H7 (cell line): ENCODE data around the gene RUBCNL. TPM values are rescaled to one million over a fixed set of nuclear protein-coding genes. Genes with fewer than 3 reads are reported as not detected.

Experiments used
- DNase-seq: peaks from one replicate; pipeline ENCODE4 v3.0.0; 2012
- H3K27me3 ChIP-seq: 2 replicates; pipeline ENCODE4 v1.6.0; 2011; ENCODE audit warnings: mild to moderate bottlenecking, low read length; ENCODE audit not compliant: control insufficient read depth, insufficient read depth
- H3K36me3 ChIP-seq: replicated peaks from 2 replicates; pipeline ENCODE4 v1.5.1; 2011; ENCODE audit warnings: low read length; ENCODE audit not compliant: control insufficient read depth, insufficient read depth
- H3K4me3 ChIP-seq: 2 replicates; pipeline ENCODE4 v1.5.1; 2011; ENCODE audit warnings: low read depth, mild to moderate bottlenecking, control low read depth, low read length, moderate library complexity; ENCODE audit not compliant: insufficient read depth
- total RNA-seq: library from RNA; depleted of rRNA; stranded (reverse); fragments of >200 nt; shearing (Covaris generic); gene quantifications from 2 replicates; pipeline ENCODE4 v1.2.3, GENCODE V29; 2014

RUBCNL gene
- total RNA-seq, 1 experiment from 2014 or later, result 3.2 TPM

DNA sequence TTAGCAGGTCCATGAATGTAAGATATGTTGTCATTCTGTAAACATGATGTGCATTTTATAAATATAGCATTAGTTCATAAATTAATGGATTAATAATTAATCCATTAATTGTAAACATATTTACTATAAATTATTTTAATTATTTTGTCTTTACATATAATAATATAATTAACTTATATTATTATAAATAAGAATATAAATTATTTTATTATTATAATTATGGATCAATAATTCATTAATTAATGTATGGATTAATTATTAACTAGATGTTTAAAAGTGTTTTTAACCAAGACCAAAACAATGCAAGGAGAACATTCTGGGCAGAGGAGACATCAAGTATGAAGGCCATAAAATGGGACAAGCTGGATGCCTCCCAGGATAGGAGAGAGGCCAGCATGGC, 72.0 kb downstream of the RUBCNL start:
- no peak overlapping the region for H3K4me3 ChIP-seq
- H3K27me3 ChIP-seq, result no peaks in the 10 kb centered on the region
- no peaks in the 10 kb centered on the region for H3K36me3 ChIP-seq
- DNase-seq, result no peak

DNA sequence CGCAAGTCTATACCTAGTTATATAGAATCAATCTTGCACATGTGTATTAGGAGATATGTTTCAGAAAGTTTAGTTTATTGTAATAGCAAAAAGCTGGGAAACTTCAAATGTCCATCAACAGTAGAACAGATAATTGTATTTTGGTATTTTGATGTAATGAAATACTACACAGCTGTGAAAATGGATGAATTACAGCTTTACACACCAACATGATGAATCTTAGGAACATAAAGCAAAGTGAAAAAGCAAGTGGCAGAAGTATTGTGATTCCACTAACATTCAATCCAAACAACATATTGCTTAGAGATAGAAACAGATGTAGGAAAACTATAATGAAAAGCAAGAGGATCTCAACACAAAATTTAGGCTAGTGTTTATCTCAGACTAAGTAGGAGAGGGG, 72.5 kb downstream of the RUBCNL start:
- H3K4me3 ChIP-seq, result no peak overlapping the region

DNA sequence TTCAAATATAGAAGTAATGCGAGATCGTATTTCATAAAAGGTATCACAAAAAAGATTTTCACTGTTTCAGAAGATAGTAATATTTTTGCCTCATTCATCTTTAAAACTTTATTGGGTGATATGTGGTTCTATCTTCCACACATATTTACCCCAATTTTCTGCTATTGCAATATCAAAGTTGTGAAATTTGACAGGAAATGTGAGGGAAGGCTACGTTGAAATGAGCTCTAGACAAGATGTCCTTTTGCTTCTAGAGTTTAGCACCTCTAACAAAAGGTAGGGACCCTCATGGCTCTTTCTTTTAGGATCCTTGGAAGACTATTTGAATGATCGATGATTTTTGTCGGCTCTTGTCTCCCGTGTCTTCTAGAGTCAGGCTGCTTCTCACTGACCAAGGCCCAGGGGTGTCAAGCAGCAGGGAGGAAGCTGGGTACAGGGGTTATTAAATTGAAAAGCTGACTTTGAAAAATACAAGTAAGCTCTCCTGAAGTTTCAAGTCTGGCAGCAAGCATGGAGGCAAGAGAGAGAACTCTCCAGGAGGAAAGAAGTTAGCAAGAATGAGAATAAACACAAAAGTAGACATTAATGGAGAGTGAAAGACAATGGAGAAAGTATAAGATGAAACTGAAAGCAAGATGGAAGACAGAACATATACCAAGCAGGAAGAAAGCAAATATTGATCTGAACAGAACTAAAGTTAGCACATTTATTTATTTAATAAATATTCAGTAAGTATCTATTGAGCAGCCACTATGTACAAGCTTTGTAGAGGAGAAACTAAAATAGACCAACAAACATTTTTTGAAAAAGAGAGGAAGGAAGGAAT, 73.4 kb downstream of the RUBCNL start:
- no peak for DNase-seq
- Histone ChIP-seq H3K4me3 (no peak overlapping the region), H3K36me3 (no peaks in the 10 kb centered on the region)

More for the DNA sequence above, 72.5 kb downstream of the RUBCNL start:
- no peaks in the 10 kb centered on the region for H3K36me3 ChIP-seq
- DNase-seq, result no peak
- no peaks in the 10 kb centered on the region for H3K27me3 ChIP-seq

DNA sequence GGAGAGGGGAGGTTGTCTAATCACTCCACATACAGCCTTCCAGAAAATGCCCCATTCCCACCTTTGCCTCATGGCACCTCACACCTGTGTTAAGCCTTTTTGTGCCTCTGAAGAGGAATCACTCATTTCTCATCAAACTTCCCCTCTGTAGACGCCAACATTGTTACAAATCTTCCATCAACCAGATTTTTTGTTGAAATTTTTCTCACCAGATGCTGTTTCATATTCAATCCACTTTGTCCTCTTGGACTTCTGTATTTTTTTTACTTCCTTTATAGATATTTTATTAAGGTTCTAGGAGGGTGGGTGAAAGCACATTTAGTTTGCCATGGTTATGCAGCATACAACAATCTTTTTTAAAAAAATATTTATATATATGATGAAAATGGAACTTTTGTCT, 74.0 kb downstream of the RUBCNL start:
- no peak for DNase-seq
- H3K36me3 ChIP-seq, result no peaks in the 10 kb centered on the region
- no peak overlapping the region for H3K4me3 ChIP-seq
- H3K27me3 ChIP-seq, result no peaks in the 10 kb centered on the region

More for the DNA sequence above, 73.4 kb downstream of the RUBCNL start:
- no peaks in the 10 kb centered on the region for H3K27me3 ChIP-seq

DNA sequence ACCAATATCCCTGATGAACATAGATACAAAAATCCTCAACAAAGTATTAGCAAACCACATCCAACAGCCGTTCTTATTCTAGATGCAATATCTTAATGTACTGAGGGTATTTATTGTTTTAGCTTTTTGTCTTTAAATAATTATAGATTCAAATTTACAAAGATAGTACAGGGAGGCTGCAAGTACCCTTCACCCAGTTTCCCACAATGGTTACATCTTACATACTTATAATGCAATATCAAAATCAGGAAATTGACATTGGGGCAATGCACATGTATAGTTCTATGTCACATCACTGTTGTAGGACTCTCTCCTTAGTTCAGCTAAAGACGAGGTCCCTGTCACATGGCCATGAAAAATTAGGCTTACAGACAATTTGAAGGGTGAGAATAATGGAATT, 75.8 kb downstream of the RUBCNL start:
- Histone ChIP-seq H3K4me3 (no peak overlapping the region), H3K27me3 (no peaks in the 10 kb centered on the region), H3K36me3 (no peaks in the 10 kb centered on the region)
- DNase-seq, result no peak

DNA sequence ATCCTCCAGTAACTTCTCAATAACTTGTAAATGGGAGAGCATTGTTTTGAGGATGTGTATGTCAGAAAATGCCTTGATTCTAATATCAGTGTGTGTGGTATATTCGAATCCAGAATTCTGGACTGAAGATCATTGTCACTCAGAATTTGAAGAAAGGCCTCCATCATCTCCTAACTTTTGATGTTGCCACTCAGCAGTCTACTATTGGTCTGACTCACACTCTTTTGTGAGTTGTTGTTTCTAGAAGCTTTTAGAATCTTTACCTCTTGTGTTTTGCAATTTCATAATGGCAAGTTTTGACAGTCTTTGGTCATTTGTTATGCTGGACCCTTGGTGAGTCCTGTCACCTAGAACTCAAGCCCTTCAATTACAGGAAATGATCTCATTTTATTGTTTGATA, 77.0 kb downstream of the RUBCNL start:
- Histone ChIP-seq H3K36me3 (no peaks in the 10 kb centered on the region), H3K4me3 (no peak overlapping the region), H3K27me3 (no peaks in the 10 kb centered on the region)
- no peak for DNase-seq

DNA sequence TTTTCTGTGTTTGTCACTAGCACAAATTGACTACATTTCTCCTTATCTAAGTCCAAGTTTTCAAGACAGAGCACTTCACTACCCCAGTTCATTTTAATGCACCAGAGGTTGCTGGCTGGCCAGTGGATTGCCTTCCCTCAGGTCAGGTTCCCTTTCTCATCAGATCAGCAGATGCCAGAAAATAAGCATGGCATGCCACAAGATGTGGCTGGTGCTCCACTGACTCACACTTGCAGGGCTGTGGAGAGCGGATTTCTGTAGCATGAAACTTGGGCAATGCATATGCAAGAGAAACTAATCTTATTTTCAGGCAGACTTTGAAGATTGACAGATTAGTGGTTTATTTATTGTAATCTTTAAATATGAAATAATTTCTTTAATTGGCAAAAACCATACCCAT, 79.5 kb downstream of the RUBCNL start:
- no peaks in the 10 kb centered on the region for H3K27me3 ChIP-seq
- no peaks in the 10 kb centered on the region for H3K36me3 ChIP-seq
- DNase-seq, result no peak
- no peak overlapping the region for H3K4me3 ChIP-seq

DNA sequence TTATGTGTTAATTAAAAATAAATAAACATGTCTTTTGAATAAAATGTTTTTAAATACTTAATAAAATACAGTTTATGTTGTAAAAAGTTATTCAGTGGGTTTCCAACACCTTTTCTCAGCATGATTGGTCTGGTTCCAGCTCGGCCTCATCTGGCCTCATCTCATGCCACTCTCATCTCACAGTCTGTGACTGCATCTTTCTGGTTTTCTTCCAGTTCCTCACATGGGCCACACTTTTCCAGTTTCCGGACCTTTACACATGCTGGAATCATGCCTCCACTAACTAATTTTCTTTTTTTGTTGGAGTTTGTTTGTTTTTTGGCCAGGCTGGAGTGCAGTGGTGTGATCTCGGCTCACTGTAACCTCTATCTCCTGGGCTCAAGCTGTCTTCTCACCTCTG, 82.5 kb downstream of the RUBCNL start:
- H3K36me3 ChIP-seq, result no peaks in the 10 kb centered on the region
- no peaks in the 10 kb centered on the region for H3K27me3 ChIP-seq
- H3K4me3 ChIP-seq, result no peak overlapping the region
- no peak for DNase-seq

DNA sequence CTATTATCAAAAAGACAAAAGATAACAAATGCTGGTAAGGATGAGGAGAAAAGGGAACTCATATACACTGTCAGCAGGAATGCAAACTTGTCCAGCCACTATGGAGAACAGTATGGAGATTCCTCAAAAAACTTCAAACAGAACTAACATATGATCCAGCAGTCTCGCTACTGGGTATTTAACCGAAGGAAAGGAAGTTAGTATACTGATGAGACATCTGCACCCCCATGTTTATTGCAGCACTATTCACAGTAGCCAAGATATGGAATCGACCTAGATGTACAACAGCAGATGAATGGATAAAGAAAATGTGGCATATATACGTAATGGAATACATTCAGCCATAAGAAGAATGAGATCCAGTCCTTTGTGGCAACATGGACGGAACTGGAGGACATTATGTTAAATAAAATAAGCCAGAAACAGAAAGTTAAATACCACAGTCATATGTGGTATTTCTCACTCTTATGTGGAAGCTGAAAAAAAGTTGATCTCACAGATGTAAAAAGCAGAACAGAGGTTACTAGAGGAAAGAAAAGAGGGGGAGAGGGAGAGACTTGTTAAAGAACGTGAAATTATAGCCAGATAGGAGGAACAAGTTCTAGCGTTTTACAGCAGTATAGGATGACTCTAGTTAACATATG, 83.2 kb downstream of the RUBCNL start:
- Histone ChIP-seq H3K27me3 (no peaks in the 10 kb centered on the region), H3K36me3 (no peaks in the 10 kb centered on the region), H3K4me3 (no peak overlapping the region)
- no peak for DNase-seq

DNA sequence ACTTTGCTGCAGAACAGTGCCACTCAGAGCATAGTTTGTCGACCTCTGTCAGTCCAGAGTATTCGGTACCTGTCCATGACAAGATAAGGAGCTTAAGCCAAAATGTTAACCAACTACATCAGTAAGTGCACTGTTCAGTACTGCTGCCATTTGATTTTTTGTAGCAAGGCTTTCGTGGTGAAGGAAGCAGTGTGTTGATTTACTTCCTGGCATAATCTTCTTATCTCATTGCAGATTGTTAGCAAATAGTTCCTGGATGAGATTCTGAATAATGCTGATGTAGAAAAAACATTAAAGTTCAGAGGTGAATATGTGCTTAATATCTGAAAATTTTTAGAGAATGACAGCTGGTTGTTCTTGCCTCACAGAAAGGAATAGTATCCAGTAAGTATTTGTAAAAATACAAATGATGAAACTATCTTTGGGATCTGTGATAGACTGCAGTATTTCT, 89.7 kb downstream of the RUBCNL start:
- H3K4me3 ChIP-seq, result no peak overlapping the region
- DNase-seq, result no peak
- no peaks in the 10 kb centered on the region for H3K36me3 ChIP-seq
- H3K27me3 ChIP-seq, result no peaks in the 10 kb centered on the region

DNA sequence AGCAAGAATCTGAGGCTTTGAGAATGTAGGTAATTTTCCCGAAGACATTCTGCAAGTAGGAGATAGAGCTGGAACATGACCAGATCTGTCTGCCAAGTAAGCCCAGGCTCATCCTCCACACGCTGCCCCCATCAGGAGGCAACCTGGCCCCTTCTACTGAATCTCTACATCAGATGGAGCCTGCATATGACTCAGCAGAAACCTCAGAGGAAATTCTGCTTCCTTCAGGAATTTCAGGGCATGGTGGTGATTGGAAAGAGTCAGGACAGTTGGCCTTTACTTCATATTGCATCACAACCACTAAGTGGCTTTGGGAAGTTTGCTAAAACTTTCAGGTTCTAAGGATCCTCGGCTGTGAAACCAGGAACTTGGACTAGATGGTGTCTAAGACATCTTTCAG, 90.1 kb downstream of the RUBCNL start:
- DNase-seq, result no peak
- H3K36me3 ChIP-seq, result no peaks in the 10 kb centered on the region
- no peak overlapping the region for H3K4me3 ChIP-seq
- no peaks in the 10 kb centered on the region for H3K27me3 ChIP-seq

DNA sequence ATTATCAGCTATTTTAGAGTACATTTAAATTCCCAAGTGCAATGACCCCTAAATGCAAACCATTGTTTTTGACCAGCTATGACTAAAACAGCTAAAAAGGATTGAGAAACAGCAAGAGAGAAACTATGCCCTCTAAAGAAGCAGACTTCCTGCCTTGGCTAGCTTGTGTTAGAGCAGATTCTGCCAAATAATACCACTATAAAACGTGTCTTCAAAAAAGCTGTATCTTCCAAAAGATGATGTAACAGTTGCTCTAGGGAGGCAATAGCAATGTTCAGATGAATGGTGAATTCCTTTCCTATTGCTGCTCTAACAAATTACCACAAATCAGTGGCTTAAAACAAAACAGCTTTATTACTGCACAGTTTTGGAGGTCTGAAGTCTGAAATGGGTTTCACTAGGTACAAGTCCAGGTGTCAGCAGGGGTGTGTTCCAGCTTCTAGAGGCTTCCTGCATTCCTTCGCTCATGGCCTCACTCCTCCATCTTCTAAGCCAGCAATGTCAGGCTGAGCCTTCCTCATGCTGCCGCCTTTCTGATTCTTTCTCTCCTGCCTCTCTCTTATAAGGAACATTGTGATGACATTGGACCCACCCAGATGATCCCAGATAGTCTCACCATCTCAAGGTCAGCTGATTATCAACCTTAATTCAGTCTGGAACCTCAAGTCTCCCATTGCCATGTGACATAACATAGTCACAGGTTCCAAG, 90.8 kb downstream of the RUBCNL start:
- no peaks in the 10 kb centered on the region for H3K36me3 ChIP-seq
- no peaks in the 10 kb centered on the region for H3K27me3 ChIP-seq
- no peak overlapping the region for H3K4me3 ChIP-seq
- DNase-seq, result no peak

DNA sequence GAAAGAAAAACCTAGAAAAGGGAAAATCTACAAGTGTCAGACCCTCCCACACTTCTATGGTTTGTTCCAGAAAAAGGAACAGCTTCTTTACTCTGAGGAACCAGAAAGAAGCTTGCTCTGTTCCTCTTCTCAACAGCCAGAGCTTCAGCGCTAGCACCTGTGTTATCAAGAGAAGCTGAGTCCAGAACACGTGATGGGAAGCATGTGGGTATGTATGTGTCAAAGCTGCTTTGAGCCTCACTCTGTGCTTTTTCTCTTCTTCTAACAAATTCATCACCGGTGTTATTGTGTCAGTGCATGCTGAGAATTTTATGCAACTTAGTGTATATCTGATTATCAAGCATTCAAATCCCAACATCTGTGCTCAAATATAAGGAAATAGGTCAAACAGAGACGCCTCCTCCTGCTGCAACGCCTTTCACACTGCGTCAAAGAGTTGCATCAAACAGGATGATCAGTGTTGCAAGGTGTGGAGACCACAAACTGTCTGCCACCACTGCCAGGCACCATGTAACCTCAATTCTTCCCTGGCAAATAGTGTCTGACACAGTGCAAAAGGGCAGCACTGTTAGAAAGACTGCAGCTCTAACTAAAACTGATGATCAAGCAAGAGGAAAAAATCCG, 91.4 kb downstream of the RUBCNL start:
- Histone ChIP-seq H3K36me3 (no peaks in the 10 kb centered on the region), H3K27me3 (no peaks in the 10 kb centered on the region), H3K4me3 (no peak overlapping the region)
- DNase-seq, result no peak

DNA sequence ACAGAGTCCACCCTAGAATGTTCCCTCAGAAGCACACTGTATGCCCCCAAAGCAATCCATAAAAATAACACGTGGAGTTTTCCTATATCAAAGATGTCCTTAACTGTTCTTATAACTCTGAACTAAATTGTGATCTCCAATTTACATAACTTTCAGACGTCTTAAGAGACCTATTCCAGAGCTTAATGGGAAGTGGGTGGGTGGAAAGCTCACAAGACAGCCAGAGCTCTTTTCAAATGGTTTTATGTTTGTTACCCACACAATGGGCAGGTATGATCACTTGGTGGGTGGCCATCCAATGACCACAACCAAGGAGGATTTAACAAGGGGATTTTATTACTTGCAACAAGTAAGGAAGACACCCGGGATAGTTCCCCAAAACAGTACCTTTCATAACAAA, 93.6 kb downstream of the RUBCNL start:
- DNase-seq, result no peak
- no peak overlapping the region for H3K4me3 ChIP-seq
- H3K36me3 ChIP-seq, result no peaks in the 10 kb centered on the region
- no peaks in the 10 kb centered on the region for H3K27me3 ChIP-seq
